Stimulated activated CD8-positive, alpha-beta memory T cell treated with anti-CD3 and anti-CD28 coated beads, Interleukin-4, amount 100 ng/mL, for 48 hours (primary cell): ENCODE data around the gene JAKMIP3.

Experiments used
- DNase-seq: peaks from one replicate; pipeline ENCODE4 v3.0.0-alpha.2; 2020

The JAKMIP3 gene

GRCh38 chr10:132044803-132045202 is 20.9 kb upstream of the JAKMIP3 start:
- no peak for DNase-seq

GRCh38 chr10:132045324-132045723 is 20.4 kb upstream of the JAKMIP3 start:
- DNase-seq: no peak

GRCh38 chr10:132047575-132048293 is 18.0 kb upstream of the JAKMIP3 start:
- no peak for DNase-seq

GRCh38 chr10:132048294-132048667 is 17.5 kb upstream of the JAKMIP3 start:
- no peak for DNase-seq

- no peak for DNase-seq
Measured at GRCh38 chr10:132050191-132050590, 15.6 kb upstream of the JAKMIP3 start.

- no peak for DNase-seq
Measured at GRCh38 chr10:132052124-132052523, 13.6 kb upstream of the JAKMIP3 start.

- no peak for DNase-seq
Measured at GRCh38 chr10:132054564-132054963, 11.2 kb upstream of the JAKMIP3 start.

GRCh38 chr10:132055616-132056015 is 10.1 kb upstream of the JAKMIP3 start:
- no peak for DNase-seq

GRCh38 chr10:132056663-132057062 is 9.1 kb upstream of the JAKMIP3 start:
- DNase-seq: no peak

GRCh38 chr10:132057191-132057681 is 8.5 kb upstream of the JAKMIP3 start:
- no peak for DNase-seq

GRCh38 chr10:132058111-132058745 is 7.5 kb upstream of the JAKMIP3 start:
- peak; percentile 51 for DNase-seq

GRCh38 chr10:132058793-132059759 is 6.7 kb upstream of the JAKMIP3 start:
- DNase-seq: no peak

GRCh38 chr10:132059760-132060508 is 5.8 kb upstream of the JAKMIP3 start:
- DNase-seq: no peak

- DNase-seq: no peak
Measured at GRCh38 chr10:132061030-132061429, 4.7 kb upstream of the JAKMIP3 start.

GRCh38 chr10:132061465-132061864 is 4.3 kb upstream of the JAKMIP3 start:
- no peak for DNase-seq

GRCh38 chr10:132062116-132062515 is 3.6 kb upstream of the JAKMIP3 start:
- no peak for DNase-seq

GRCh38 chr10:132062641-132063390 is 2.9 kb upstream of the JAKMIP3 start:
- no peak for DNase-seq

GRCh38 chr10:132063432-132063831 is 2.3 kb upstream of the JAKMIP3 start:
- no peak for DNase-seq

GRCh38 chr10:132064082-132064755 is 1.5 kb upstream of the JAKMIP3 start:
- no peak for DNase-seq

GRCh38 chr10:132064771-132065437 is 842 bp upstream of the JAKMIP3 start:
- DNase-seq: no peak

GRCh38 chr10:132066186-132066585 is 440 bp downstream of the JAKMIP3 start:
- DNase-seq: no peak
